Activated effector memory CD4-positive, alpha-beta T cell treated with anti-CD3 and anti-CD28 coated beads, Interleukin-2, amount 50 U/mL, for 16 hours (primary cell): ENCODE results near the gene SIGLEC15.
"Not testable (repeated sequence)": the region's sequence is repeated elsewhere in the genome, so short reads cannot be mapped to it uniquely, and the experiment has no call there.

Experiments used
- DNase-seq: peaks from one replicate; pipeline ENCODE4 v3.0.0-alpha.2; 2020

The SIGLEC15 gene, protein sequence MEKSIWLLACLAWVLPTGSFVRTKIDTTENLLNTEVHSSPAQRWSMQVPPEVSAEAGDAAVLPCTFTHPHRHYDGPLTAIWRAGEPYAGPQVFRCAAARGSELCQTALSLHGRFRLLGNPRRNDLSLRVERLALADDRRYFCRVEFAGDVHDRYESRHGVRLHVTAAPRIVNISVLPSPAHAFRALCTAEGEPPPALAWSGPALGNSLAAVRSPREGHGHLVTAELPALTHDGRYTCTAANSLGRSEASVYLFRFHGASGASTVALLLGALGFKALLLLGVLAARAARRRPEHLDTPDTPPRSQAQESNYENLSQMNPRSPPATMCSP

DNA sequence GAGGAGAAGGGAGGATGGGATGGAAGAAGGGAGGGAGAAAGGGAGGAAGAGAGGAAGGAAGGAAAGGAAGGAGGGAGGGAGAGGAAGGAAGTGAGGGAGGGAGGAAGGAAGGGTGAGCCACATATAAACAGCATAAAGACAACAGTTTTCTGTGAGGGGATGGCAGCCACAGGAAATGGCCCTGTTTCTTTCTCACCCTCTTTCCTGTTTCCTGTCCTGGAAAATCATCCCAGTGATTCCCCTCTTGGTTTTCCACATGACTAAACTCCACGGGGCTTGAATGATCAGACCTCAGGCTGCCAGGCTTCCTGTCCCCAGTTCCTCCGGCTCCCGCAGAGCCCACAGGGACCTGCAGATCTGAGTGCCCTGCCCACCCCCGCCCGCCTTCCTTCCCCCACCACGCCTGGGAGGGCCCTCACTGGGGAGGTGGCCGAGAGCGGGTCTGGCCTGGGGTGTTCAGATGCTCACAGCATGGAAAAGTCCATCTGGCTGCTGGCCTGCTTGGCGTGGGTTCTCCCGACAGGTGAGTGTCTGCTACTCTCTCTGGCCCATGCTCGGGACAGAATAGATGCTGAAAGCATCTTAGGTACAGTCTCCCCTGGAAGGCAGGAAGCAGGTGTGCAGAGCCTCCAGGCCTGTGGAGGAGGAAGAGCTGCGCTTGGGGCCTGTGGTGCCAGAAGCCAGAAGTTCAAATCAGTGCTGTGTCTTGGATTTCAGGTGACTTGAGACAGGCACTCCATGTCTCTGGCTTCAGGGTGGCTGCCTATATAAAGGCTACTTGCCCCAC, at the start of gene SIGLEC15:
Gene SIGLEC15, plus strand, starts transcription at position 418 of the 787 bp plus-strand sequence. Its CDS starts 54 bp downstream, at position 472.
- no peak for DNase-seq

DNA sequence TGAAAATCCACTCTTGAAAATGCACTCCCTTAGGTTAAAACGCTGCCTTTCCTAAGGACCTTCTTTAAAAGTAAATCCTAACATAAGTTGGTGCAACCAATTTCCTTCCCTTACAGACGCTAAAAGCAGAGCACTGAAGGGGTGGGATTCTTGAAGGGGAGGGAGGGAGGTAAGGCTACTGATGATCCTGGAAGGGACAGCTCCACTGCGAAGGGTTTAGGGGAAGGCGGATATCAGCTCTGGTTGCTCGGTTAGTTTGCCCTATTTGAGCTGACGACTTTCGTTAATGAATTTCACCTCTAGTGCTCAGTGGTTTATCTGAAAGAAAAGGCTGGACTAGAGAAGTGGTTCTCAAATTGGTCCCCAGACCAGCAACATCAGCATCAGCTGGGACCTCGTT, 49.7 kb upstream of the SIGLEC15 start:
- no peak for DNase-seq

DNA sequence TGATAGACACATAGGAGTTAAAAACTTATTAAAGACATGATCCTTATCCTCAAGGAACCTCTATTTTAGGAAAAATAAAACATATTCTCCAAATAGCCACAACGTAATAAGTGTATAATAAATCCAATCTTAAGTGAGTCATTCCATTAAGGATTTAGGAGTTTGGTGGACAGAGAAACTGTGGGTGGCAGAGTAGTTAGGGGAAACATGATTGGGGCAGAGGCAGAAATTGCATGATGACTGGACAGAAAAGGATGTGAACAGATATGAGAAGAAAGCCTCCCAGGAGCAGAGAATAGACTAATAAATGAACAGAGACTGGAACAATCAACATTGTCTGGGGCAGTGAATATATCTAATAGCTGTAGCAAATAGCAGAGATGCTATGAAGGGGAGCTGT, 48.1 kb upstream of the SIGLEC15 start:
- no peak for DNase-seq

DNA sequence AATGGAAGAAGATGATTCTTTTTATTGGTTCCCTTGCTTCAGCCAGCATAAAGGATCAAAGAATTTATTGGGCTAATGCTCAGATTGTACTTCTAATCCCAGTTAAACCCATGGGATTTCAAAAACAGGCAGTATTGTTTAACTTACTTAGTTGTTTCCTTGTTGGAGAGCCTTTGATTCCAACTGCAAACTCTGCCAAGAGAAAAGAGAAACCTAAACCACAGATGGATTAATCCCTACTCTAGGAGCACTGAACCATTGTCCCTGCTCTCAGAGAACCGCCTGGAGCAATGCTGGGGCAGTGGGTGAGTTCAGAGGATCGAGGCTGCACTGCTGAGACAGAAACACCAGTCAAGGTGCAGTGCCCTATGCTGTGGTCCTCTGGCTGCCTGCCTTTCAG, 44.9 kb upstream of the SIGLEC15 start:
- no peak for DNase-seq

DNA sequence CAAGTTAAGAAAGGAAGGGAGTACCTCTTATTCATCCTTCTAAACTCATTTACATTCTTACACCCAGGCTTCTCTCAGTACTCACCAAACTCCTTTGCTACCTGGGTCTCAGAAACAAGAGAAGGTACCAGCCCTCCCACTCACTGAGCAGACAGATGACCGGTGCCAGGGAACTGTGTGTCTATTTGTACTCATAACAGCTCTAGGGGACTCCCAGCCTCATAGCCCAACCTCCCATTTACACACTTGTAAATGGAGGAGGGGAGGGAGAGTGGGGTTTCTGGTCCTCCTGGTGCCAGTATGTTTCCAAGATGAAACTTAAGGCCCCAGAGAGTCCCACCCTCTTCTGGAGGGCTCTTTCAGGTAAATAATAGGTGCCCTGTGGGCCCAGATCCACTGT, 42.8 kb upstream of the SIGLEC15 start:
- DNase-seq: no peak

DNA sequence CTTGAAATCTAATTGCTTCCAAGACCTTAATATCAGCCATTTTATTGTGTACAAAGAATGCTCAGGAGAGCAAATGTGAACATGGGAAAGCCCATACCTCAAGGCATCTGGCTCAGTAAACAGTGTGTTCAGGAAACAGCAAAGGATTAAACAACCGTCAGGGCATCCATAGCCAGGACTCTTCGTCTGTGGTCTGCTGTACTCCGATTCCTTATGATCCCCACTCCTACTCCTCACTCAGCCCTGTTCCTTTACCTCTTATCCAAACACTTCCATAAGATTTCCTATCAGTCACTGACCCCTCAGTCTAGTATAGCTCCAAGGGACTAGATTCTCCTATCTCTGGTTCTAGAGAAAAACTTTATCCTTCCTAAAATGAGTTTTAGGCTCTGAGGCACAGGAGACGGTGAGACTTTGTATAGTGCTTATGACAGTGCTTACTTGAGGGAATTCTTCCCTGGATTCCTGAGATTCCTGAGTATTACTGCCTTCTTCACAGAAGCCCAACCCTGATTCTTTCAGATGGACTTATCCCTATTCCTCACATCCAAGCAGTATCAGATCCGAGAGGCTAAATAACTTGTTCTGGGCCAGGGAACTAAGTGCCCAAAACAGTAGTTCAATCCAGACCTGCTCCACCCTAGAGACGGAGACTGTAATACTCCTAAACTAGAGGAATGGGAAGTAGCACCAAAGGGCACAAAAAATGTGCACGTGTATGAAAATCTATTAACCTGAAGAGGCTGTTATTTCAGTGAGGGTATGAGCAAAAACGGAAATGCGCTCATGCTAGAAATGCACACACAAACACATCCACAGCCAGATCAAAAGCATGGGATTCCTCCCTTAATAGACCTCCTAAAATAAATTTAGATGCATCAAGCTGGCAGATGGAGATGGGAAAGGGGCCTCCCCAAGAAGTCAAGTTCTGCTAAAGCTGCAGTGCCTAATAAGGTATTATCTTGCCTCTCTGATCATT, 42.1 kb upstream of the SIGLEC15 start:
- DNase-seq: no peak

DNA sequence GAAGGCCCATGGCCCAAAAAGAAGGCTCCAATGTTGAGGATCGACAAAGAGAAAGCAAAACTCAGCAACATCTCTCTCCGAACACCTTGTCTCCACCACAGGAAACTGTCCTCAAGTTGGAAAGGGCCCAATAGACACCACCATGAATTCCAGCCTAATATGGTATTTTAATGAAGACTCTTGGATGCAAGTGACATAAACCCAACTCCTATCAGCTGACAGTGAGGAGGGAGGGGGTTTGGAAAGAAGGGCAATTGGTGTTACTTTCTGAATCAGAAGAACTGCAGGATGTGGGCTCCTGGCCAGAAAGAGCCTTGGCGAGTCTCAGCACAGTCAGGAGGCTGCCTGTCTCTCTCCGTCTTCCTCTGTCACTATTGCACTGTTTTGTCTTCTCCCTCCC, 40.3 kb upstream of the SIGLEC15 start:
- DNase-seq: no peak

DNA sequence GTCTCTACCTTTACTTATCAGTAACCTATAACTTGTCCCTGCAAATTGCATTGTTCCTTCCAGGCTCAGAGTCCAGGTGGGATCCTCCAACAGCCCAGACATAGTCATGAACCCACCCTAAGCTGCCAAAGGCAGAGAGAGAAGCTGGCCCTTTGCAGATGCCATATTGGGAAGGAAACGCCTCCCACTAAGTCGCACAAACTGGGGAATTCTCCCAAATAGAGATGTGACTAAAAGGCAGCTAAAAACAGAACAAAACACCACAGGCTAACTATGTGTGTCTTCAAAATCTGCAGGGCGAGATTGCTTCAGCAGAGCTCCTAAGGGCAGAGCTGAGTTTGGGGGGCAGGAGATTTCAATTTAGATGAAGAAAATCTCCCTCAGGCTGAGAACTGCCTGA, 38.5 kb upstream of the SIGLEC15 start:
- no peak for DNase-seq

DNA sequence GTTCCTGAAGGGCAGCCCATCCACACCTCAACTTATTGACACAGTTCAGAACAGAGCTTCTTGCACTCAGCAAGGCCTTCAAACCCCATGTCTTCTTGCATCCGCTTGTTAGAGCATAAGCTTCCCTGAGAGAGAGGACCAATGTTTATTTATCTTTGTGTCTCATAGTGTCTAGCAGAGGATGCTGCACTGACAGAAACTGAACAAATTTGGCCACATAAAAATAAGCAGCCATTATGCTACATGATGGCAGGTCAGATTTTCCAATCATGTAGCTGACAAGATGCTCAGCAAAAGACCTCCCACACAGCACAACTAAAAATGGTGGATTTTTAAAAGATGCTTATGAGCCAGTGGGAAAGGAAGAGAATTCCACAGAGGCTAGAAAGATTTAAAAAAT, 38.1 kb upstream of the SIGLEC15 start:
- DNase-seq: no peak

DNA sequence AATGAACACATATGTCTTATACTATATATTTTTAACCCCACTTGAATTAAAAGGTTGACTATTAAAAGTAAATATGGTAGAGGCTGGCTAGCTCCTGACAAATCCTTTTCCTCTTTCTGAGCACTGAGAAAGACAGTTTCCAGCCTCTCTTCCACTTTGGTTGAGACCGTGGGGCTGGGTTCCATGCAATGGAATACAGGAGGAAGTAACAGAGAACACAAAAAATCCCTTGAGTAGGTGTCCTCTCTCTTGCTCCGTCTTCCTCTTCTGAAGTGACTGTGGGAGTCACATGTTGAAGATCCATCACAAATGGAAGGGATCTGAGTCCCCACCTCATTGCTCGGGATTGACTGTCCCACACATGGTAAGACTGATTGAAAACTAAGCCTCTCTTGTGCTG, 36.6 kb upstream of the SIGLEC15 start:
- DNase-seq: no peak

DNA sequence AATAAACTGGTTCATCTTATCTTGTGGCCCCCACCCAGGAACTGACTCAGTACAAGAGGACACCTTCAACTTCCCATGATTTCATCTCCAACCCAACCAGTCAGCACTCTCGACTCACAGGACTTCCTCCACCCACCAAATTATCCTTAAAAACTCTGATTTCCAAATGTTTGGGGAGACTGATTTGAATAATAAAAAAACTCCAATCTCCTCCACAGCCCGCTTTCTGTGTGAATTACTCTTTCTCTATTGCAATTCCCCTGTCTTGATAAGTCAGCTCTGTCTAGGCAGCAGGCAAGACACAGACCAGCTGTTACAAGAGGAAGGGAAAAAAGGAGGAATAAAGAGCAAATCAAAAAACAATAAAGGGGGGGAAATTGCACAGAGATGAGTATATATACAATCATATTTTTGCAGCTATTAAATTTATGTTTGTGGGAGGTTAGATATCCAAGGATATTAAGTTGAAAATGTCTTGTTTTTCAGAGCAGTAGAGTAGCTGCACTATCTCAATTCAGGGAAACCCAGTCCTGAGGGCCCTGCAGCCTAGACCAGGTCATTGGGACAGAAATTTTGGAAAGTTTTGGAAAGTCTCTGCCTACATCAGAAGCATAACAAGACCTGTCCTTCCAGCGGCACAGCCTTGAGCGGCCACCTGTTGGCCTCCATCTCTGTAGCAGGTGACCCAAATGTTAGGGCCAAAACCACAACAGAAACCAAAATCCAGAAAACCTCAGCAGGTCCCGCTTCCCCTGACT, 32.8 kb upstream of the SIGLEC15 start:
- no peak for DNase-seq

DNA sequence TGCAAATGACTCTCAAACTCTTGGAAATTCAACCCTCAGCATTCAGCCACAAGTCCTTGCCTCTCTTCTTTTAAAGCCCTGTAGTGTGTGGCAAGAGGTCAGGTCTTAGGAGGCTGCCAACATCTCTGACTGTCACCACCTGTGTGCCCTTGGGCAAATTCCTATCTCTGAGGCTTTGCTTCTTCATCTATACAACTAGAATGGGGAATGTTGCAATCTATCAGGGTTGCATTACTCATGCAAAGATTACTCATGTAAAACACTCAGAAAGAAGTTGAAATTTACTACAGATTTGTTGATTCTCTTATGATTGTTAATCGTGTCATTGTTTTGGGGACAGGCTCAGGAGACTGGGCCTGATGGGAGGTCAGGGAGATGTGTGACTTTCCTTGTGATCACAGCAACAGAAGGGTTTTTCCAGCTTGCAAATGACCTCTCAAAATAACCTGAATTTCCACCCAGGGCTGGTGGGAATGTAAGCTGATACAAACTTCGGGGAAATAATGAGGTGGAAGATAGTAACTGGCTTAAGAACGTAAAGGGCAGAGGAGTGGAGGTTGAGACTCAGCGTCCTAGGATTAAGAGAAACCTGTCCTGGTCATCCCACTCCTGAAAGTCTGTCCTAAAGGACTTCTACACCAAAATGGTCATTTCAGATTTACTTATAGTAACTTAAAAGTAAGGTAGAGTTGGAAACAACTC, 32.1 kb upstream of the SIGLEC15 start:
- DNase-seq: no peak

DNA sequence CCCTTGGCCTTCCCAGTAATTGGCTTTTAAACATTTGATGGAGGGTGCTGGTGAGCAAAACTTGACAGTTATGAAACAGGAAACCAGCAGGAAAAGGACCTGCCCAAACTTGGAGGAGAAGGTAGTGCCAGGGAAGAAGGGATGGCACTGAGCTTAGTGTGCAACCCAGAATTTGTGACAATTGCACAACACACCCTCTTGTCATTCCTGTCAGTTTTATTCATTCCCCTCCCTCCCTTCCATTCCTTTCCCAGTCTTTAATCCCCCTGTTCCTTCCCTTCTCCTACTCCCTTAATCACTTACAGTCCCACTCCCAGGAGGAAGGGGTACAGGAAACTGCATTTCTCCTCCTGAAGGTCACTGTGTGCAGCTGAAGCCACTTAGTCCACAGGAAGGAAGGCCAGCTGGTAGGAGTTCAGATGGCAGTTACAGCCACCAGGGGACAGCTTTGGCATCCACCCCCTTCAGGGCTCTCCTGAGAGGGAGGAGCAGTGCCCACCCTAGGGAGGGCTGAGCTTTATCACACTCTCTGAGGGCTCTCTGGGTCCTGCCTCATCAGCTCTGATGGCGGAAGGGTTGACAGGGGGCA, 24.0 kb upstream of the SIGLEC15 start:
- no peak for DNase-seq

DNA sequence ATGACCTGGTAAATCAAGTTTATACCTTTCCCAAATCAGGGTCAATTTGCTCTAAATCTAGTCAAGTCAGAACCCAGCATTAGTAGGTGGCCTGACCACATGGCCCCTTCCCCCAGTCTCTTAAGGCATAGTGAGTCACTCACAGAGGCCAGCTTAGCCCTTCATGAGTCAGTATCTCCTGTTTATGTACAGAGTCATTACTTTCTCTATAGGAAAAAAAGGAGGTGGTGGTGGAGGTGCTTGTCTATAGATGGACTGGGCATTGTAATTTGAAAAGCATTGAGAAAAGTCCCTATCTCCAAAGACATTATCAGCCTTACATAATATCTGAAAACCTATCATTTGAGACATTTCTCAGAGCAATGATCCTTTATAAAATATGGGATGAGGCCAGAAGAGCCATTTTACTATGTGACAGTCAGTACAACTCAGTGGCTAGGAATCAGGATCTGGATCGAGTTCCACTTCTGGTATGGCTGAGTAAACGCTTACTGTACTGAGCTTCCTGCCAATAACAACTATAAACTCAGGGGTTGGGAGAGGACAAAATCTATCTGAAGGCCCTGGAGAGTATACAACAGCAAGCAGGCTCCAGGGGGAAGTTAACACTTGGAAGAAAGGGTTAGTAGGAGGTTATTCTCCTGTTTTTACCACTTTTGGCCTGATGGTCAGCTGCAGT, 22.5 kb upstream of the SIGLEC15 start:
- DNase-seq: no peak

DNA sequence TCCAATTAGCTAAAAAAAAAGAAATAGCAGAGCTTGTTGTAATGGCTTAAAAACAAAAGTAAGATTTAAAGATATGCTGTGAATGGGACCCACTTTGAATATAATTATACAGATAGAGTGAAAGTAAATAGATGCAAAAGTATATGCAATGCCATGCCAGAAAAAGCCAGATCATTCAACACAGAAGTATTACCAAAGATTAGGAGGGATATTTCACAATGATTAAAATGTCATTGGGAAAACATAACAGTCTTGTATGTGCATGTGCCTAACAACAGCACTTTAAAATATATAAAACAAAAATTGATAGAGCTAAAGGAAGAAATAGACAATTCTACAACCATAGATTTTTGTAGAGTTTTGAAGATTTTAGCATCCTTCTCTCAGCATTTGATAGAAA, 19.9 kb upstream of the SIGLEC15 start:
- no peak for DNase-seq

DNA sequence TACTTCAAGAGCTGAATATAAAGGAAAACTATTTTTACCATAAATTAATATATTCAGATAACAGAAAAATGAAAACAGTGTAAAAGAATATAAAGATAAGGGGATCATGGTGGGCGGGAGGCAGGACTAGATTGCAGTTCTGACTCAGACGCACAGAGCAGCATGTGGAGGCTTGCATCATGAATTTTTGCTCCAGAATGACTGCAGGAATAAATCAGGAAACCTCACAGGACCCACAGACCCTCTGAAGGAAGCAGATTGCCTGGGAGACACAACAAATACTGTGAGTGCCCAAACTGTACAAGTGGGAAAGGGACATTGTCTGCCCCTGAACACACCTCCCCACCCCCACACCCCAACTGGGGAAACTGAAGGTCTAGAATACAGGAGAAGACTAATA, 19.2 kb upstream of the SIGLEC15 start:
- DNase-seq: no peak

DNA sequence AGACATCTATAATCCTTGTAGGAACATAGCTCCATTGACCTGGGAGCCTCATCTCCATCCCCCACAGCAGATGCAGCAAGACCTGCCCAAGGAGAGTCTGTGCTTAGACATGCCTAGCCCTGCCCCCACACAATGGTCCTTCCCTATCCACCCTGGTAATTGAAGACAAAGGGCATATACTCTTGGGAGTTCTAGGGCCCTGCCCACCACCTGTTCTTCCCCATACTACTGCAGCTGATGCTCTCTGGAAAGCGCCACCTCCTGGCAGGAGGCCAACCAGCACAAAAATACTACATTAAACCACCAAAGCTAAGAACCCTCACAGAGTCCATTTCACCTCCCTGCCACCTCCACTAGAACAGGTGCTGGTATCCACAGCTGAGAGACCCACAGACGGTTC, 18.3 kb upstream of the SIGLEC15 start:
- peak; percentile 67 for DNase-seq

DNA sequence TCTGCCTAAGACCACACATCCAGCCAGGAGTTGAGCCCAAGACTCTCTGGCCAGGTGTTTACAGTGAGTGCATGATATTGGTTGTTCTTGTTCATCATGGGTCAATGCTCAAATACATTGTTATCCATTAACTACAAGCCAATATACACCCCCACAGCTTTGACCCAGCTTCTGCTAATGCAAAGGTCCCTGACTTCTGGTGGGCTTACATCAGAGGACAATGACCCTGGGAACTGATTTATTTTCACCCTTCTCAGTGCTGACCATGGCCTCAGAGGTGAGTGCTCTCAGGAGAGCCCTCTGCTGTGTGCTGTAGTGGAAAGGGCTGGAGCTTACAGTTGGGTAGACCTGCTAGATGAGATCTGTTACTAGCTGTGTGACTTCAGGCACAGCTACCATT, 10.7 kb upstream of the SIGLEC15 start:
- not testable (repeated sequence) for DNase-seq

DNA sequence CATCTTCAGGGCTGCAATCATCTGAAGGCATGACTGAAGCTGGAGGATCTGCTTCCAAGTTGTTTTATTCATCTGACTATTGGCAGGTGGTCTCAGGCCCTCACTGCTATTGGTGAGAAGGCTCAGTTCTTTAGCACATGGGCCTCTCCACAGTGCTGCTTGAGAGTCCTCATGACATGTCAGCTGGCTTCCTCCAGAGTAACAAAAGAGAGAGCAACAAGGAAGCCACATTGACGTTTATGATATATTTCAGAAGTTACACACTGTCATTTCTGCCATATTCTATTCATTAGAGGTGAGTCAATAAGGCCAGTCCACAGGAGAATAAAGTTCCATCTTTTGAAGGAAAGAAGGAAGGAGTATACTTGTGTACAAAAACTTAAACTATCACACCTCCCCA, 7.9 kb upstream of the SIGLEC15 start:
- DNase-seq: no peak

DNA sequence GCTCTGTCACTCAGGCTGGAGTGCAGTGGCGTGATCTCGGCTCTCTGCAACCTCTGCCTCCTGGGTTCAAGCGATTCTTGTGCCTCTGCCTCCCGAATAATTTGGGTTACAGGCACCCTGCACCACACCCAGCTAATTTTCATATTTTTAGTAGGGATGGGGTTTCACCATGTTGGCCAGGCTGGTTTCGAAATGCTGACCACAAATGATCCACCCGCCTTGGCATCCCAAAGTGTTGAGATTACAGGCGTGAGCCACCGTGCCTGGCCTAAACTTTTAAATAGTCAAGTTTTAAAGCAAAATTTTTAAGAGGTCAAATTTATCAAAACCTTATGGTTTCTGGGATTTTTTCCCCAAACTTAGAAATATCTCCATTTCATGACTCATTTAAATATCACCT, 6.7 kb upstream of the SIGLEC15 start:
- DNase-seq: not testable (repeated sequence)
